Measurements from ENCODE around the gene FBXL14.

DNA sequence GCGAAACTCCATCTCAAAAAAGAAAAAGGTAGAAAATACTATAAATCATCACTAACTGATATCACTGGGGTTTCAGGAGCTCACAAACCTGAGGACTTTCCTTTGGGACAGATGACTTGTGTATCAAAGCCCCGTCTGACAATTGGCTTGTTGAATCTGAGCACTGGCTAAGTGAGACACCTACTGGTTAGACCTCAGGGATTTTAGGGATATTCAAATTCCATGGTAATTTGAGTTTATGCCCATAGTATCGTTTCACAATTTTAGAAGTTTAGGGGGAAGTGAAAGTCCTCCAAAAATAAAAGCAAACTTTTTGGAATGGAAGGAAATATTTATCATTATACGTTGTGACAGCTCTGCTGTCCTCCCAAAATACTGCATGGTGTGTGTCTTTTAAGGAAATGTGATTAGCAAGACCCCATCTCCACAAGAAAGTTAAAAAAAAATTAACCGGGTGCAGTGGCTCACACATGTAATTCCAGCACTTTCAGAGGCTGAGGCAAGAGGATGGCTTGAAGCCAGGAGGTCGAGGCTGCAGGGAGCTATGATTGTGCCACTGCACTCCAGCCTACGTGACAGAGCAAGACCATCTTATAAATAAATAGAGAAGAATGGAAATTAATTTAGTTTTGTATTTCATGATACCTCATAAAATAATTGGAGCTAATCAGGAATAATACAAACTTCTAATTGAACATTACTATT is 49.2 kb downstream of the FBXL14 start:
- TF ChIP-seq CREB1 (IDR thresholded peaks at IDR 0.05; ENCODE audit: low read depth) (no peak), EP300 (IDR thresholded peaks at IDR 0.05; ENCODE audit: borderline replicate concordance) (no peak), TCF12 (IDR thresholded peaks at IDR 0.05; ENCODE audit: low read depth) (no peak)
